Progenitor cell of endocrine pancreas (in vitro differentiated cells): ENCODE data around the gene DENND2C. TPM values are rescaled to one million over a fixed set of nuclear protein-coding genes. Genes with fewer than 3 reads are reported as not detected.
A peak's percentile ranks its signal among the peaks of the same experiment; 100 is the strongest.

Experiments
- DNase-seq: peaks from one replicate; pipeline ENCODE4 v3.0.0; 2021; ENCODE audit warnings: low spot score; ENCODE audit not compliant: unreplicated experiment
- H3K27ac Mint-ChIP-seq: 2 replicates; pipeline ENCODE4 v1.8.0; 2021; ENCODE audit warnings: mild to moderate bottlenecking, moderate library complexity, mixed read lengths
- H3K27me3 Mint-ChIP-seq: 2 replicates; pipeline ENCODE4 v1.8.0; 2021; ENCODE audit warnings: mixed read lengths
- H3K36me3 Mint-ChIP-seq: 2 replicates; pipeline ENCODE4 v1.8.0; 2022; ENCODE audit warnings: mixed read lengths; ENCODE audit not compliant: insufficient read depth
- H3K4me1 Mint-ChIP-seq: 2 replicates; pipeline ENCODE4 v1.8.0; 2021; ENCODE audit warnings: low read depth, mixed read lengths
- H3K4me3 Mint-ChIP-seq: 2 replicates; pipeline ENCODE4 v1.8.0; 2021; ENCODE audit warnings: low read depth, mild to moderate bottlenecking, moderate library complexity, mixed read lengths
- H3K9me3 Mint-ChIP-seq: 2 replicates; pipeline ENCODE4 v1.8.0; 2021; ENCODE audit warnings: low read depth, mixed read lengths
- total RNA-seq: library from RNA; stranded (reverse); gene quantifications from 2 replicates; pipeline ENCODE4 v1.2.1, GENCODE V29; 2021
- TF ChIP-seq, protein P1 (sequence below): fragments of 200-600 bp; sonication (generic); IDR thresholded peaks from one replicate; pipeline ENCODE4 v1.5.0; 2021; ENCODE audit warnings: antibody characterized with exemption, mild to moderate bottlenecking; ENCODE audit not compliant: unreplicated experiment

DENND2C gene
- total RNA-seq, 1 donor from 2014 or later, result 10.6 TPM

DNA sequence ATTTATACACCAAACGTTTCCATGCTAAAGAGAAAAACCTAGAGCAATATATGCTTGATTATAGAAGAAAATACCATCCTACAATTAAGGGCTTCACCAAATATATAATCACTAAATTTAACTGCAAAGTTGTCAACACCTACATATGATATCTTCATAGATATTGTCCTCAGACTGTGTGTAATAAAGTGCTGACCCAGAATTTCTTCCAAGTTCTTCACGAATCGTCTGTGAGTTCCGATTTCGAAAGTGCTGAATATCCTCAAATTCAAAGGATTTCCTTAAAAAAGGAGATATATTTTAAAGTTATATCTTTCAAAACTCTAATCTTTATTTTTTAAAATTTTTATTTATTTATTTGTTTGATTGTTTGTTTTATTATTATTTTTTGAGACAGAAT is 46.5 kb downstream of the DENND2C start:
- no peaks in the 10 kb centered on the region for H3K27me3 Mint-ChIP-seq
- peaks cover 2% of the 10 kb centered on the region for H3K4me1 Mint-ChIP-seq
- H3K27ac Mint-ChIP-seq, result no peak overlapping the region
- peaks cover 2% of the 10 kb centered on the region for H3K36me3 Mint-ChIP-seq
- TF ChIP-seq, protein P1, sequence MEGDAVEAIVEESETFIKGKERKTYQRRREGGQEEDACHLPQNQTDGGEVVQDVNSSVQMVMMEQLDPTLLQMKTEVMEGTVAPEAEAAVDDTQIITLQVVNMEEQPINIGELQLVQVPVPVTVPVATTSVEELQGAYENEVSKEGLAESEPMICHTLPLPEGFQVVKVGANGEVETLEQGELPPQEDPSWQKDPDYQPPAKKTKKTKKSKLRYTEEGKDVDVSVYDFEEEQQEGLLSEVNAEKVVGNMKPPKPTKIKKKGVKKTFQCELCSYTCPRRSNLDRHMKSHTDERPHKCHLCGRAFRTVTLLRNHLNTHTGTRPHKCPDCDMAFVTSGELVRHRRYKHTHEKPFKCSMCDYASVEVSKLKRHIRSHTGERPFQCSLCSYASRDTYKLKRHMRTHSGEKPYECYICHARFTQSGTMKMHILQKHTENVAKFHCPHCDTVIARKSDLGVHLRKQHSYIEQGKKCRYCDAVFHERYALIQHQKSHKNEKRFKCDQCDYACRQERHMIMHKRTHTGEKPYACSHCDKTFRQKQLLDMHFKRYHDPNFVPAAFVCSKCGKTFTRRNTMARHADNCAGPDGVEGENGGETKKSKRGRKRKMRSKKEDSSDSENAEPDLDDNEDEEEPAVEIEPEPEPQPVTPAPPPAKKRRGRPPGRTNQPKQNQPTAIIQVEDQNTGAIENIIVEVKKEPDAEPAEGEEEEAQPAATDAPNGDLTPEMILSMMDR, result no peak
- H3K9me3 Mint-ChIP-seq, result no peaks in the 10 kb centered on the region
- no peak for DNase-seq
- no peak overlapping the region for H3K4me3 Mint-ChIP-seq

DNA sequence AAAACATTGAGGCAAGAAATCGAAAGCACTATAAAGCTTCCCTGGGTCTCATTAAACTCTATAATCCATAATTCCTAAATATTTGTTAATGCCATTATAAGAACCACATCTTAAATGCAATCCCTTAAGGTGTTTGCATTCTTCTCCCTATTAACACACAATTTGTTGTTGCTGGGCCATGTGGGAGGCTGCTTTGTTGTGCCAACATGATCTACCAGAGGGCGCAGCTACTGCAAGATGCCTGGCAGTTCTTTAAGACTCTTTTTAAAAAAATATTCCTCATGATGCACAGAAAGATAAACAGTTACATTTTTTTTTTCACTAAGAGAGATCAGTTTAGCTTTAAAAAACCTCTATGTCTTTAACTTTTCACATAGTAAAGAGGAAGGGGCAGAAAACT is 49.4 kb downstream of the DENND2C start:
- Mint-ChIP-seq H3K4me3 (no peak overlapping the region), H3K27me3 (no peaks in the 10 kb centered on the region), H3K4me1 (no peaks in the 10 kb centered on the region), H3K9me3 (no peaks in the 10 kb centered on the region), H3K27ac (no peak overlapping the region), H3K36me3 (peaks cover 9% of the 10 kb centered on the region)
- DNase-seq, result no peak
- TF ChIP-seq, protein P1, result no peak

DNA sequence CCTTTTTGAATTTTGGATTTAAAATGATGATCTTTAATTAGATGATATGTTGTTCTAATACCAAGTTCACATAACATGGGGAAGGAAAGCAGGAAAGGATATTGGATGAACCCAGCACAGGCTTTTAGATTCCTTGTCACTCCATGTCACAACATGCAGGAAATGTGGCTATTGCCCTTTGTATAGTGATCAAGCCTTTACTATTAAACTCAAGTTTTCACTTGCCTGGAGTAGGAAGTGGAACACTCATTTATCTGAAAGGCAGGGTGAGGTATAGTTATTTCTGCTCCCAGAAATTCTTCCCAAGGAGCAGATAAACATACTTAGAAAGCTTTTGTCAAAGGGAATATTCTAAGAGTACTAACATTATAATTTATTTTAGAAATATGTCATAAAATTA is 51.2 kb downstream of the DENND2C start:
- Mint-ChIP-seq H3K36me3 (peaks cover 17% of the 10 kb centered on the region), H3K27me3 (no peaks in the 10 kb centered on the region), H3K9me3 (no peaks in the 10 kb centered on the region), H3K27ac (no peak overlapping the region), H3K4me3 (no peak overlapping the region), H3K4me1 (no peaks in the 10 kb centered on the region)
- TF ChIP-seq, protein P1, result no peak
- no peak for DNase-seq

DNA sequence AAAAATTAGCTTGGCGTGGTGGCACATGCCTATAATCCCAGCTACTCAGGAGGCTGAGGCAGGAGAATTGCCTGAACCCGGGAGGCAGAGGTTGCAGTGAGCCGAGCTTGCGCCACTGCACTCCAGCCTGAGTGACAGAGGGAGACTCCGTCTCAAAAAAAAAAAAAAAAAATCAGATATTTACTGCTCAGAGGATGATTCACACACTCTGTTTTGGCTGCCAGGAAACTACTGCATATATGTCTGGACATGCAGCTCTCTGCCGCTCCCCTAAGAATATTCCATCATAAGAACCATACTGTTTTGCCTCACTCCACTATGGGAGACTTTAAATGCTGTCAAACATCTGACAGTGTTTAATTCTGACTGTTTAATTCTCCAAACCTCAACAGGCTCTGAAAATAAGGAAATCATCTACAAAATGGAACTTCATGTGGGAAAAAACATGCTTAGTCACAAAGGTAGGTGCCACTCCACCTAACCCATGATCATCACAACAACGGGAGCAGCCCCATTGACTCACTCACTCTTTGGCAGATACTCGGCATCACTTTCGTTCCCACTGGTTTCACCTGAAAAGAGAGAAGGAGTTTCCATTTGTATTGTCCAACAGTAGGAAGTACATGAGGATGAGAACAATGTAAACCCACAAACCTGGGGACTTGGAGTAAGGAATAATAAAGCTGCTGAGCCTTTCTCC is 59.2 kb downstream of the DENND2C start:
- no peaks in the 10 kb centered on the region for H3K27me3 Mint-ChIP-seq
- TF ChIP-seq, protein P1, result no peak
- peaks cover 11% of the 10 kb centered on the region for H3K36me3 Mint-ChIP-seq
- no peaks in the 10 kb centered on the region for H3K9me3 Mint-ChIP-seq
- H3K4me3 Mint-ChIP-seq, result no peak overlapping the region
- no peak for DNase-seq
- H3K27ac Mint-ChIP-seq, result peak overlapping the region; percentile 56
- no peaks in the 10 kb centered on the region for H3K4me1 Mint-ChIP-seq

GRCh38 chr1:114609826-114610225 is 60.0 kb downstream of the DENND2C start:
- Mint-ChIP-seq H3K36me3 (peaks cover 9% of the 10 kb centered on the region), H3K27ac (no peak overlapping the region)

More at GRCh38 chr1:114609826-114610225, 60.0 kb downstream of the DENND2C start:
- DNase-seq, result no peak
- Mint-ChIP-seq H3K4me3 (no peak overlapping the region), H3K27me3 (no peaks in the 10 kb centered on the region), H3K9me3 (no peaks in the 10 kb centered on the region), H3K4me1 (no peaks in the 10 kb centered on the region)
- TF ChIP-seq, protein P1, result no peak
